GM19025 (cell line): ENCODE measurements around the gene GJB3.
"Not testable (repeated sequence)": the region's sequence is repeated elsewhere in the genome, so short reads cannot be mapped to it uniquely, and the experiment has no call there.

ENCODE experiments used
- ATAC-seq: cut with Tn5 transposase; IDR thresholded peaks from one replicate; pipeline ENCODE4 v1.9.1; 2021; ENCODE audit warnings: mild to moderate bottlenecking, low read depth, moderate library complexity; ENCODE audit not compliant: unreplicated experiment

GJB3 gene

DNA sequence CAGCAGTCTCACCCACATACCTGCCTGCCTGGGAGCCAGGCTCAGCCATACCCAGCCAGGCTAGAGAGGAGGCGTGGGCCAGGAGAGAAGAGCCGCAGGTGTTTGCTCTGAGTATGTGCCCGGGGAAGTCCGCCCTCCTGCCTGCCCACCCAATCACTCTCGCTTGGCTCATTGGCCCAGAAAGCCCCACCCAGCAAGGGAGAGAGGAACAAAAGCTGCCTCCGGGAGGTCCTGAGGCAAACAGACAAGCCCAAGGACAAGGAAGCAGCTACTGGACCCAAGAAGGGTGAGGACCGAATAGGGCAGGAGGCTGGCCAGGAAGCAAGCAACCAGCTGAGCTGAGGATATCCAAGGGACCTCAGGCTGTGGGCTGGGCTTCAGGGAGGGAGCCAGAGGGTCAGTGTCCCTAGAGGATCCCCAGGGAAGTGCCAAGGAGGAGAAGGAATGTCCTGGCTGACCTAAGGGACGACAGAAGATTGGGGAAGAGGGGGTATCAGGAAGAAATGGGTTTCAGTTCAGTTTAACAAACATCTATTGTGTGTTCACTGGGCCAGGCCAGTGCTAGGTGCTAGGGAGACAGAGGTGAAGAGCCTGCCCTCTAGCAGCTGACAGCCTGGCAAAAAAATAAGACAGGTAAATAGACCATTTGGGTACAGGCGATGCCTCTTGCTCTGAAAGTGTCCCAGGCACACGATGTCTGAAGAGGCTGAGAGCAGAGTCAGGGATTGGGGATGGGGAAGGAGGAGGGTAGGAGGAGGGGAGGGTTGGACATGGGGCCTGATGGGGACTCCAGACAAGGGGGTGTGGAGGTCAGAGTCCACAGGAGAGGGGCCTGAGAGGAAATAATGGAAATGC is 21.3 kb upstream of the GJB3 start, which contains the start of gene GJB4:
Gene GJB4, plus strand, starts transcription at position 238 of the 855 bp plus-strand sequence. CDS start 1,515 bp downstream, outside the sequence.
- no peak for ATAC-seq

DNA sequence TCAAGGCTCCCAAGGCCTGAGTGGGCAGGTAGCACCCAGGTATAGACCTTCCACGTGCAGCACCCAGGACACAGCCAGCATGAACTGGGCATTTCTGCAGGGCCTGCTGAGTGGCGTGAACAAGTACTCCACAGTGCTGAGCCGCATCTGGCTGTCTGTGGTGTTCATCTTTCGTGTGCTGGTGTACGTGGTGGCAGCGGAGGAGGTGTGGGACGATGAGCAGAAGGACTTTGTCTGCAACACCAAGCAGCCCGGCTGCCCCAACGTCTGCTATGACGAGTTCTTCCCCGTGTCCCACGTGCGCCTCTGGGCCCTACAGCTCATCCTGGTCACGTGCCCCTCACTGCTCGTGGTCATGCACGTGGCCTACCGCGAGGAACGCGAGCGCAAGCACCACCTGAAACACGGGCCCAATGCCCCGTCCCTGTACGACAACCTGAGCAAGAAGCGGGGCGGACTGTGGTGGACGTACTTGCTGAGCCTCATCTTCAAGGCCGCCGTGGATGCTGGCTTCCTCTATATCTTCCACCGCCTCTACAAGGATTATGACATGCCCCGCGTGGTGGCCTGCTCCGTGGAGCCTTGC is 19.7 kb upstream of the GJB3 start:
- ATAC-seq, result no peak

DNA sequence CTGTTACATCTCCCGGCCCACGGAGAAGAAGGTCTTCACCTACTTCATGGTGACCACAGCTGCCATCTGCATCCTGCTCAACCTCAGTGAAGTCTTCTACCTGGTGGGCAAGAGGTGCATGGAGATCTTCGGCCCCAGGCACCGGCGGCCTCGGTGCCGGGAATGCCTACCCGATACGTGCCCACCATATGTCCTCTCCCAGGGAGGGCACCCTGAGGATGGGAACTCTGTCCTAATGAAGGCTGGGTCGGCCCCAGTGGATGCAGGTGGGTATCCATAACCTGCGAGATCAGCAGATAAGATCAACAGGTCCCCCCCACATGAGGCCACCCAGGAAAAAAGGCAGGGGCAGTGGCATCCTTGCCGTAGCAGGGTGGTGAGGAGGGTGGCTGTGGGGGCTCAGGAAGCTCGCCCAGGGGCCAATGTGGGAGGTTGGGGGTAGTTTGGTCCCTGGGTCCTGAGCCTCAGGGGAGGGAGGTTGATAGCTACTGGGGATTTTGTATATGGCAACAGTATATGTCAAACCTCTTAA is 19.2 kb upstream of the GJB3 start:
- no peak for ATAC-seq

DNA sequence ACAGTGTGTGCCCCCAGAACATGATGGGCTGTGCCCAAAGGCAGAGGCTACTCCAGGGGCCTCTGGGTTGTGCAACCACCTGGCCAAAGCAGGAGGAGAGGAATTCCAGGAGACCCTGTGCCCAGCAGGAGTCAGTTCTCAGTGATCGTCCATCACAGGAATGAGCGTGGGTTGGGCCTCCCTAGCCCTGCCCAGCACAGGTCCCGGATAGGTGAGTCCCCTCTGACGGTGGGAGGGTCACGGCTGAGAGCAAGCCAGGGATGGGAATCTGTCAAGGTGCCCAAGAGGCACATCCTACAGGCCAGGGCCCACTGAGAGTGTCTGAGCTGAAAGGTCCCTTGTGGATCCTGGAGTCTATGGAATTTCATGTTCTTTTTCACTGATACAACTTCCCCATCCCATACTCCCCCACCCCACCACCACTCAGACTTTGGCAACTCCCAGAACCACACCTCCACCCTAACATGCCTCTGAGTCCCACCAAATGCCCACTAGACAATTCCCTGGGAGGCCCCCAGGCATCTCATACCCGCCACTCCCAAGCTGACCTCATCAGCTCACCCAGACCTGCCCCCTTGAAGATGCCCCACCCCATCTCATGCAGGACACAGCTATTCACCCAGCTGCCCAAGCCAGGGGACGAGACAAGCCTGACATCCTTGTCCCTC is 18.4 kb upstream of the GJB3 start:
- ATAC-seq, result no peak

DNA sequence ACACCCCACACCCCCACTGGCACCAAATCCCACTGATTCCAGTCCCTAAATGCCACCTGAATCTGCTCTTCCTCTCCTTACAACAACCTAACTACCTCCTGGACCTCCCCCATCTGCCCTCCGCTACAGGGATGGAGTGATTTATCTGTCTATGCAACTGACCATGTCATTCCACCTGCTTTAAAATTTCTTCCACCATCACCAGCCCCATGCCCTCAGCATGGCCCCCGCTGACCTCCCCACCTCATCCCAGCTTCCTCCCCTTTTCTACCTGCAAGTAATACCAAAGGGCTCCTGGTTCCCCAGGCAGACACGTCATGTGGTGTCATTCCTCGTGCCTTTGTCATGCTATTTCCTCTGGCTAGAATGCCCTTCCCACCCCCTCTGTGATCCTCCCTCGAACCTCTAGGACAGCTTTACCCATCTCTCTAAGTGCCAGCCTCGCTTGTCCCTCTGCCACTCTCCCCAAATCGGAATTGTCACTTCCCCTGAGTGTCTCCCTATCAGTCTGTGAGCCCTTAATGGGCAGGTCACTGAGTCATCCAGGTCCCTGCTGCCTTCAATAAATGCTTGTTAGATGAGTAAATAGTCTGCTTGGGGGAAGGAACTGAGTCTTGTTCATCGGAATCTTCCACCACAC is 17.8 kb upstream of the GJB3 start:
- ATAC-seq, result no peak

GRCh38 chr1:34768856-34769255 is 12.2 kb upstream of the GJB3 start:
- ATAC-seq, result no peak

DNA sequence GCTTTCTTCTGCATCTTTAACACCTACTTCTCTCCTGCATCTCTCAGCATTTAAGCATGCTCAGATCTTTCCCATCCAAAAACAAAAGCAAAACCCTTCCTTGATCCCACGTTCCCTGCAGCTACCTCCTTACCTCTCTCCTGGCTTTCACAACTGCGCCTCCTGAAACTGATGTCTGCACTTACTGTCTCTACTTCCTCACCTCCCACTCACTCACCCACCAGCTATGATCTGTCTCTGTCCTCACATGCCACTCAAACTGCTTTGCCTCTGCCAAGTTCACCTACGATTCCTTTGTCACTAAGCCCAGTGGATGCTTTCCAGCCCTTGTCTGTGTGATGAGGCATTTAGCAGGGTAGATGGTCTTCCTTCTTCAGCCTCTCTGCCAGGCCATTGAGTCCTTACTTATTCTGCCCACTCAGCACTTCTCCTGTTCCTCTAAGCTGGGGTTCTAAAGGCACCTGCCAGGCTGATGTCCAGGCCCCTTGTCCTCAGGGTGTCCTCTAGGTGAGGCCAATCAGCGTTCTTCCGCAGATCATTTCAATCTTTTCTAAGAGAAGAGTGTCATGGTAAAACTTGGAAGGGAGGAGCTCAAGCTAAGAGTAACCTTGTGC is 10.0 kb upstream of the GJB3 start:
- ATAC-seq, result no peak

- no peak for ATAC-seq
Measured at GRCh38 chr1:34771573-34772371, 9.2 kb upstream of the GJB3 start.

GRCh38 chr1:34773114-34773513 is 7.9 kb upstream of the GJB3 start:
- not testable (repeated sequence) for ATAC-seq

DNA sequence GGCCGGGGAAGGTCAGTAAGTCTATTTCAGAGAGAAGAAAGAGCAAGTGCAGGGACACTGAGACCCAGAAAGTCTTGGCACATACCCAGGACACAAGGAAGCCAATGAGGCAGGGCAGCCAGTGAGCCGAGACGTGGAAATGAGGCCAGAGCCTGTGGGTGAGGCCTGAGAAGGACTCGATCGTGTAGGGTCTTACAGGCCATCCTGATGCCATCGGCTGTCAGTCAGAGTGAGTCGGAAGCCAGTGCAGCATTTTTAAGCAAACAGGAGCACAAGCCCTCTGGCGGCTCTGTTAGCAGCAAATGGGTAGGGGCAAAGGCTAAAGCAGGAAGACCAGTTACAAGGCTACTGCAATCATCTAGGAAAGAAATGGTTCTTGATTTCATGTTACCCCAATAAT is 6.1 kb upstream of the GJB3 start:
- ATAC-seq, result no peak

- ATAC-seq, result no peak
Measured at GRCh38 chr1:34776911-34777310, 4.1 kb upstream of the GJB3 start.

DNA sequence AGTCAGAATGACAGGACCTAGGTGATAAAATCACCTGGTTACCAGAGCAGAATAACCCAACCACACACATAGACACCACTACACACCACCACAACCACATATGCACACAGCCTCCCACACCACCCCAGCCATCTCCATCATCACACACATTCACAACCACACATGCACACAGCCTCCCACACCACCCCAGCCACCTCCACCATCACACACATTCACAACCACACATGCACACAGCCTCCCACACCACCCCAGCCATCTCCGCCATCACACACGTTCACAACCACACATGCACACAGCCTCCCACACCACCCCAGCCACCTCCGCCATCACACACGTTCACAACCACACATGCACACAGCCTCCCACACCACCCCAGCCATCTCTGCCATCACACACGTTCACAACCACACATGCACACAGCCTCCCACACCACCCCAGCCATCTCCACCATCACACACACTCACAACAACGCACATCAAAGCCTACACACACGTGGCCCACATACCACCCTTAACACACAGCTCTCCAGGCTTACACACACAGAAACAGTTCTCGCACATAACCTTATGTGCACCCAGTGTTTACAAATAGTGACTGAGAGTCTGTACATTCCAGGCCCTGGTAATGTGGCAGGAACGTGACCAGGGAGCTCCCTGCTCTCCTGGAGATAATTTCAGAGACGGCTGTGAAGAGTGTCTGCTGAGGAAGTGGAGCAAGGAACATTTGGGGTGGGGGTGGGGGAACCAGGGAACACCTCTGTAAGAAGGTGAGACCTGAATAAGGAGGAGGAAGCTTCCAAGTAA is 3.3 kb upstream of the GJB3 start:
- no peak for ATAC-seq

GRCh38 chr1:34778381-34778780 is 2.6 kb upstream of the GJB3 start:
- no peak for ATAC-seq

DNA sequence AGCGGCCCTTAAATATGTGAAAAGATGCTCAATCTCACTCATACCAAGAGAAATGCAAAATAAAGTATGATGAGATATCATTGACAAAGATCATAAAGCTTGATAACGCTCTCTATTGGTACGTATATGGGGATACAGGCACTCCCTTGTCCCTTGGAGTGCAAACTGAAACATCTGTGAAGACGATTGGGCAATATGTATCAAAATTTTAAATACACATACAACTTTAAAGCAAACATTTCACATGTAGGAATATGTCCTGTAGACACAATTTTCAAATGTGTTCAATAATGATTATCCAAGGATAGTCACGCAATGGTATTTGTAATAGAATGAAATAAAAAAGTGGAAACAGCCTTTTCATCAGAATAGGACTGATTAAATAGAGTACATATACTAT is 2.0 kb upstream of the GJB3 start:
- no peak for ATAC-seq

DNA sequence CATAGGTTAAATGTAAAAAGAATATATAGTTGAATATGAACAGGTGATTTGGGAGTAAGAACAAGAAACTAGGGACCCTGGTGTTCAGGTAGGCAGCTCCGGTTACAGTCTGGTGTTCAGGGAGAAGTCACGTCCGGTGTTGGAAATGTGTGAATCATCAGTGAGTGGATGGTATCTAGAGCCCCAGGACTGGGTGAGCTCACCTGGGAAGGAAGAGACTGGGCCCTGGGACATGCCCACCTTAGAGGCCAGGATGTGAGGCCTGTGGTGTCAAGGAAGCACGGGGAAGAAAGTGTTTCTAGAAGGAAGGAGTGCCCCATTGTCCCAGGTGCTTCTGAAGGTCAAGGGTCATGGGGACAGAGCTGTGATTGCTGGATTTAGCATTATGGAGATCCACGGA is 1.5 kb upstream of the GJB3 start:
- no peak for ATAC-seq

- ATAC-seq, result no peak
Measured at GRCh38 chr1:34779962-34780361, 1.1 kb upstream of the GJB3 start.

DNA sequence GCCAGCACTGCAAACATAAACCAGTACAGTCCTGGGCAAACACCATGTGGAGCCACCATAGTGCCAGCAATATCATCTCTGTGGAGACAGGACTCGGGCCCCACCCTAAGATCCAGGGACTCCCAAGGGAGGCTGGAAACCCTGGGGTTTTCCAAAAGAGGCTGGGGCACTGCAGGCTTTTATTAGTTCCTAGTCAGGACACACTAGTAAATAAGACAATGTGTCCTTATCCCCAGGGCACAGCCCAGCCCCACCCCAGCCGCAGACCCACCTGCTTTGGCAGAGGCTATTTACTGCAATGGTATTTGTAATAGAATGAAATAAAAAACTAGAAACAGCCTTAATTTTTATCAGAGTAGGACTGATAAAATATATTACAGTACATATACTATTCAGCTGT is 486 bp upstream of the GJB3 start:
- no peak for ATAC-seq

GRCh38 chr1:34781844-34782391 is 904 bp downstream of the GJB3 start:
- no peak for ATAC-seq
